Sigmoid colon (tissue), 7 donors: ENCODE measurements around the gene ABCC1. TPM values are rescaled to one million over a fixed set of nuclear protein-coding genes. Genes with fewer than 3 reads are reported as not detected.

ENCODE experiments used
- DNase-seq: peaks from one replicate; pipeline ENCODE4 v3.0.0-alpha.2; 2019
- H3K27ac ChIP-seq, 4 donors: fragments of 200-600 bp; sonication (generic); one replicate each; pipeline ENCODE4 v1.5.1; 2016 to 2019; ENCODE audit warnings: mild to moderate bottlenecking in 1 of 4
- H3K27me3 ChIP-seq, 3 donors: fragments of 200-600 bp; sonication (generic); one replicate each; pipeline ENCODE4 v1.5.1; 2019; ENCODE audit warnings: mild to moderate bottlenecking in 1 of 3
- H3K36me3 ChIP-seq, 4 donors: fragments of 200-600 bp; sonication (generic); one replicate each; pipeline ENCODE4 v1.5.1; 2016 to 2019
- H3K4me1 ChIP-seq, 4 donors: fragments of 200-600 bp; sonication (generic); one replicate each; pipeline ENCODE4 v1.5.1; 2017 to 2019
- H3K4me3 ChIP-seq, 4 donors: fragments of 200-600 bp; sonication (generic); one replicate each; pipeline ENCODE4 v1.5.1; 2017 to 2019; ENCODE audit warnings: mild to moderate bottlenecking in 2 of 4, moderate library complexity in 1 of 4
- H3K9me3 ChIP-seq, 4 donors: fragments of 200-600 bp in 3 of 4; sonication (generic) in 3 of 4; one replicate each; pipeline versions ENCODE4 v1.5.1 to v1.6.1; 2013 to 2019
- EP300 ChIP-seq, 4 donors: sonication (generic); formaldehyde crosslinking; IDR thresholded peaks; one replicate each; pipeline ENCODE4 v1.6.1; 2017; ENCODE audit warnings: antibody characterized with exemption in 4 of 4
- POLR2A ChIP-seq, 2 donors: fragments of 450-650 bp; IDR thresholded peaks; one replicate each; pipeline ENCODE4 v1.6.1; 2016; ENCODE audit warnings: antibody characterized with exemption in 2 of 2, mild to moderate bottlenecking in 2 of 2, moderate library complexity in 2 of 2
- POLR2AphosphoS5 ChIP-seq, 4 donors: sonication (generic); formaldehyde crosslinking; IDR thresholded peaks; one replicate each; pipeline ENCODE4 v1.6.1; 2017; ENCODE audit warnings: antibody characterized with exemption in 4 of 4
- WGBS, 2 donors: extraction: QIAGEN DNeasy Blood & Tissue Kit; methylation state at CpG; one replicate each; pipeline ENCODE4 v1.1.7; 2013; 5-methylcytosine and 5-hydroxymethylcytosine counted together
- intact Hi-C: fragments of 100-400 bp; cut with DNase I; formaldehyde crosslinking; loops from one replicate; pipeline ENCODE4 v1.15.1; 2023
- polyA plus RNA-seq, 3 donors: library from polyadenylated mRNA; stranded (reverse); fragments of 200-250 nt; gene quantifications; one replicate each; pipeline ENCODE4 v1.2.3, GENCODE V29; 2013
- total RNA-seq, 4 donors: library from RNA; depleted of rRNA; stranded (reverse); fragments of >200 nt; gene quantifications; one replicate each; pipeline ENCODE4 v1.1.0, GENCODE V29; 2016
- TF ChIP-seq, protein P1 (sequence below), 4 experiments: fragments of 450-650 bp in 3 of 4; fragments of 200-600 bp in 1 of 4; IDR thresholded peaks; one replicate each; pipeline ENCODE4 v1.5.1; 2016 to 2019; ENCODE audit warnings: antibody characterized with exemption in 4 of 4, mild to moderate bottlenecking in 3 of 4, moderate library complexity in 2 of 4
- donor health status: healthy with polysubstance abuse.
- donor health status: Bipolar disorder and iron deficiency.
- donor health status: healthy.

The ABCC1 gene
- total and polyA plus RNA-seq, 7 donors = 1.8 to 51.8 (median 22.5) TPM

DNA sequence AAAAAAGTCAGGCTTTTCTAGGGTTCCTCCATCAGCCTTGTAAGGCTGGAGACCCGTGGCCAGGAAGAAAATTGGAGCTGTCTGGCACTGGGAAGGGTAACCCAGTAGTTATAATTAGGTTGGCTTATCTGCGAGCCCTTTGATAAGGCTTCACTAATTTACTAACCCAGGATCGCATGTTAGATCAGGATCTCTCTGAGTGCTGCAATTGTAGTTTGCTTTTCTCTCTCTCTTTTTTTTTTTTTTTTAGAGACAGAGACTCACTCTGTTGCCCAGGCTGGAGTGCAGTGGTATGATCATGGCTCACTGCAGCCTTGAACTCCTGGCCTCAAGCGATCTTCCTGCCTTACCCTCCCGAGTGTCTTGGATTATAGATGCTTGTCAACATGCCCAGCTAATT lies 17.0 kb downstream of the ABCC1 start:
- no peak for DNase-seq
- no peaks in the 10 kb centered on the region for H3K36me3 ChIP-seq
- H3K4me3 ChIP-seq = no peak overlapping the region
- H3K4me1 ChIP-seq = peaks cover 0 to 54% (median 46%) of the 10 kb centered on the region in 4 donors
- TF ChIP-seq POLR2A (IDR thresholded peaks at IDR 0.05) (no peak), POLR2AphosphoS5 (IDR thresholded peaks at IDR 0.05) (no peak), EP300 (IDR thresholded peaks at IDR 0.05) (no peak)
- TF ChIP-seq, protein P1, sequence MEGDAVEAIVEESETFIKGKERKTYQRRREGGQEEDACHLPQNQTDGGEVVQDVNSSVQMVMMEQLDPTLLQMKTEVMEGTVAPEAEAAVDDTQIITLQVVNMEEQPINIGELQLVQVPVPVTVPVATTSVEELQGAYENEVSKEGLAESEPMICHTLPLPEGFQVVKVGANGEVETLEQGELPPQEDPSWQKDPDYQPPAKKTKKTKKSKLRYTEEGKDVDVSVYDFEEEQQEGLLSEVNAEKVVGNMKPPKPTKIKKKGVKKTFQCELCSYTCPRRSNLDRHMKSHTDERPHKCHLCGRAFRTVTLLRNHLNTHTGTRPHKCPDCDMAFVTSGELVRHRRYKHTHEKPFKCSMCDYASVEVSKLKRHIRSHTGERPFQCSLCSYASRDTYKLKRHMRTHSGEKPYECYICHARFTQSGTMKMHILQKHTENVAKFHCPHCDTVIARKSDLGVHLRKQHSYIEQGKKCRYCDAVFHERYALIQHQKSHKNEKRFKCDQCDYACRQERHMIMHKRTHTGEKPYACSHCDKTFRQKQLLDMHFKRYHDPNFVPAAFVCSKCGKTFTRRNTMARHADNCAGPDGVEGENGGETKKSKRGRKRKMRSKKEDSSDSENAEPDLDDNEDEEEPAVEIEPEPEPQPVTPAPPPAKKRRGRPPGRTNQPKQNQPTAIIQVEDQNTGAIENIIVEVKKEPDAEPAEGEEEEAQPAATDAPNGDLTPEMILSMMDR (IDR thresholded peaks at IDR 0.05) = no peak
- peak overlapping the region; percentile 10 to 66 (median 64) for H3K27ac ChIP-seq
- no peaks in the 10 kb centered on the region for H3K9me3 ChIP-seq
- no peaks in the 10 kb centered on the region for H3K27me3 ChIP-seq
- 53 to 74% methylated on average over 5 of the region's 5 CpGs for WGBS, 2 donors
- intact Hi-C loops = no loop called here

DNA sequence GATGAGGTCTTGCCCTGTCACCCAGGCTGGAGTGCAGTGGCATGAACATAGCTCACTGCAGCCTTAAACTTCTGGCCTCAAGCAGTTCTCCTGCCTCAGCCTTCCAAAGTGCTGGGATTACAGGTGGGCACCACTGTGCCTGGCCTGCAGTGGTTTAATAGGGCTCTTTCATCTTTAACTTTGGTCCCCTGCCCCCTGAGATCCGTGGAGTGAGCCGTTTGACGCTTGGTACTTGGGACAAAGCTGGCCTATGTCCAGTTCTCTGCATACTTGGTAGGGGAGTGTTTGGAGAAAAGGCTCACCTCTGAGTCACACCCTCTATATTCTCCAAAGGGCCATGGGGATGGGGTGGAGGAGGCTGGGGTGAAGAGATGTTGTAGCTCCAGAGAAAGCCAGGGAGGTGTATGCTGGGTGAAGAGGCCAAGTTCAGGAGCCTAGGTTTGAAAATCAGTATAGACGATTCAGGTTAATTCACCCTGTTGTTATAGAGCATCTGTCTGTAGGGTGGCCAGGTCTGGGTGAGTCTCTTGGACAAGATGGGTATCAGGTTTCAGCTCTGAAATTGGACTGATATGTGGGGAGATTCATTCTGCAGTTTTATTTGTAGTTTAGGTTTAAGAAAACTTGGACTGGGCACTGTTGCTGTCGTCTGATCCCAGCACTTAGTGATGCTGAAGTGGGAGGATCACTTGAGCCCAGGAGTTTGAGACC lies 17.6 kb downstream of the ABCC1 start:
- peak overlapping the region; percentile 23 to 66 (median 64) for H3K27ac ChIP-seq
- WGBS, 2 donors = 34 to 64% methylated on average over 5 of the region's 5 CpGs
- H3K4me1 ChIP-seq = peaks cover 0 to 54% (median 47%) of the 10 kb centered on the region in 4 donors
- no peak for DNase-seq
- no peaks in the 10 kb centered on the region for H3K27me3 ChIP-seq
- intact Hi-C loops = no loop called here
- peaks cover 0 to 1% (median 0%) of the 10 kb centered on the region in 4 donors for H3K9me3 ChIP-seq
- H3K36me3 ChIP-seq = no peaks in the 10 kb centered on the region
- no peak overlapping the region for H3K4me3 ChIP-seq
- TF ChIP-seq, protein P1 (IDR thresholded peaks at IDR 0.05) = no peak
- TF ChIP-seq EP300 (IDR thresholded peaks at IDR 0.05) (no peak), POLR2A (IDR thresholded peaks at IDR 0.05) (no peak), POLR2AphosphoS5 (IDR thresholded peaks at IDR 0.05) (no peak)

DNA sequence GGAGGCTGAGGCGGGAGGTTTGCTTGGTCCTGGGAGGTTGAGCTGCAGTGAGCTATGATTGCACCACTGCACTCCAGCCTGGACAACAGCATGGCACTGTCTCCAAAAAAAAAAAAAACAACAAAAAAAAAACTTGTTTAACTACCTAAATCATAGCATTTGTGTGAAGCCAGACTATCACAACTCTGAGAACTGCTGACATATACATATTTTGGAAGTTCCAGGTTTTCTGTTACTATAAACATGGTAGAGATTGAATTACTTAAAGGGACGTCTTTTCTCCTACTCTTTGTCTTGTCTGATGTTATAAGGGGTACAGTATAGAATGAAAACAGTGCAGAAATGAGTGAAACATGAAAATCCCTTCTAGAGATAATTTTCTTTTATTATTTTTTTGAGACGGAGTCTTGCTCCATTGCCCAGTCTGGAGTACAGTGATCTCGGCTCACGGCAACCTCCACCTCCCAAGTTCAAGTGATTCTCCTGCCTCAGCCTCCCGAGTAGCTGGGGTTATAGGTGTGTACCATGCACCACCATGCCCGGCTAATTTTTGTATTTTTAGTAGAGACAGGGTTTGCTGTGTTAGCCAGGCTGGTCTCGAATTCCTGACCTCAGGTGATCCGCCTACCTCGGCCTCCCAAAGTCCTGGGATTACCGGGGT lies 18.4 kb downstream of the ABCC1 start:
- no peak for DNase-seq
- Histone ChIP-seq H3K27ac (peak overlapping the region in 1 of 4 donors; percentile 66), H3K4me1 (peaks cover 0 to 54% (median 51%) of the 10 kb centered on the region in 4 donors), H3K4me3 (no peak overlapping the region), H3K27me3 (no peaks in the 10 kb centered on the region), H3K9me3 (peaks cover 0 to 7% (median 5%) of the 10 kb centered on the region in 4 donors), H3K36me3 (no peaks in the 10 kb centered on the region)
- intact Hi-C loops = no loop called here
- 95 to 96% methylated on average over 11 of the region's 11 CpGs for WGBS, 2 donors
- TF ChIP-seq POLR2AphosphoS5 (IDR thresholded peaks at IDR 0.05) (no peak), POLR2A (IDR thresholded peaks at IDR 0.05) (no peak), EP300 (IDR thresholded peaks at IDR 0.05) (no peak)
- TF ChIP-seq, protein P1 (IDR thresholded peaks at IDR 0.05) = no peak

DNA sequence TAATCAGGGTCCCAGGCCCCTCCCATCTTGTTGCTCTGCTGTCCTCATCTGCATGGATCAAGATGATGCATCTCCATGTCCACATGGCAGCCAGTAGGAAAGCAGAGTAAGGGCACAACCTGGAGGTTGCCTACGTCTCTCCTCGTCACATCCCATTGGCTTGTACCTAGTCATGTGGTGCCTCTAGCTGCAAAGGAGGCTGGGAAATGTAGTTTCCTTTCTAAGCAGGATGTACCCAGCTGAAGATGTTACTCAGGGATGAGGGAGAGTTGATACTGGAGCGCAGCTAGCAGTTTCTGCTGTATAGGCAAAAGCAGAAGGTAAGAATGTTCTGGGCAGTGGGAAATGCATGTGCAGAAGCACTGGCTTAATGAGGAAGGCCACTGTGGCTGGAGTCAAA lies 20.8 kb downstream of the ABCC1 start:
- TF ChIP-seq POLR2AphosphoS5 (IDR thresholded peaks at IDR 0.05) (no peak), EP300 (IDR thresholded peaks at IDR 0.05) (no peak), POLR2A (IDR thresholded peaks at IDR 0.05) (no peak)
- TF ChIP-seq, protein P1 (IDR thresholded peaks at IDR 0.05) = no peak
- WGBS, 2 donors = 95 to 96% methylated on average over 3 of the region's 3 CpGs
- intact Hi-C loops = no loop called here
- H3K27ac ChIP-seq = peak overlapping the region; percentile 55 to 82 (median 80)
- H3K36me3 ChIP-seq = no peaks in the 10 kb centered on the region
- H3K4me1 ChIP-seq = peaks cover 0 to 61% (median 56%) of the 10 kb centered on the region in 4 donors
- H3K4me3 ChIP-seq = no peak overlapping the region
- peaks cover 0 to 7% (median 5%) of the 10 kb centered on the region in 4 donors for H3K9me3 ChIP-seq
- DNase-seq = no peak
- no peaks in the 10 kb centered on the region for H3K27me3 ChIP-seq
